Kidney epithelial cell (primary cell): ENCODE results near the gene SMAD3. TPM values are rescaled to one million over a fixed set of nuclear protein-coding genes. Genes with fewer than 3 reads are reported as not detected.
A peak's percentile ranks its signal among the peaks of the same experiment; 100 is the strongest.

Experiments
- DNase-seq: peaks from one replicate; pipeline ENCODE4 v3.0.0-alpha.2; 2010; ENCODE audit warnings: low read depth
- H3K27me3 ChIP-seq: 2 replicates; pipeline ENCODE4 v1.6.0; 2011; ENCODE audit warnings: low read length; ENCODE audit not compliant: control insufficient read depth, insufficient read depth
- H3K36me3 ChIP-seq: 2 replicates; pipeline ENCODE4 v1.5.1; 2011; ENCODE audit warnings: low read length; ENCODE audit not compliant: control insufficient read depth, insufficient read depth
- H3K4me3 ChIP-seq: 2 replicates; pipeline ENCODE4 v1.5.1; 2011; ENCODE audit warnings: low read depth, mild to moderate bottlenecking, control low read depth, low read length
- total RNA-seq: library from RNA; depleted of rRNA; stranded (reverse); fragments of >200 nt; gene quantifications from 2 replicates; pipeline ENCODE4 v1.2.3, GENCODE V29; 2015
- TF ChIP-seq, protein P1 (sequence below): IDR thresholded peaks from 2 replicates; pipeline ENCODE4 v1.5.1; 2011; ENCODE audit warnings: mild to moderate bottlenecking, moderate library complexity, low read length, control low read depth, inconsistent platforms; ENCODE audit not compliant: insufficient read depth, poor library complexity, severe bottlenecking

Gene SMAD3
- total RNA-seq, 1 donor from 2014 or later, result 34.8 TPM

DNA sequence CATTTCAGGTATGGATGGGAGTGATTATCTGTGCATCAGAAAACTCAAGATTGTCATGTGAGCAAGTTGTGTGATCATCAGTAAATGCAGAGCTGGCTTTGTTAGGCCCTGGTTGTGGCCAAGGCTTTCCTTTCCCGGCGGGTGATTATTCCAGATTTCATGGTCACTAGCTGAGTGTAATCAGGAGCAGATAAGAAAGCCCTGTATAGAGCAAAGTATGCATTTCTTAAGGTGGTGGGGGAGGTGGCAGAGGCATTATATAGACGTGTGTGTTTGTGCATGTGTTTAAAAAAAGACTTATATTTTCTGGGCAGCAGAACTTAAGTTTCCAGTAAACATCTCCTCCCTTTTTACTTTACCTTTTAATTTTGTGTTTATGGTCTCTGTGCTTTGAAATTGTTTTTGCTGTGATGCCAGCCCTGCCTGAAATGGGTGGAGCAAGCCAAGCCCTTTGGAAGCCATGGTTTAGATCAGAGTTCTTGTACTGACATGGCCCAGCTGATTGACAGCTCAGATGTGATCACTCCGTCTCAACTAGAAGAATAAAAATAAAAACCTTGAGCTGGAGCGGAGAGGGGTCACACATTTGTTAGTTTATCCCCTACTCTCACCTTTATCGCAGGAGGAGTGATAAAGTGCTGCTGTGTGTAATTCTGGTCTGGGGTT, 22.2 kb downstream of the SMAD3 start:
- no peak for DNase-seq
- TF ChIP-seq, protein P1, sequence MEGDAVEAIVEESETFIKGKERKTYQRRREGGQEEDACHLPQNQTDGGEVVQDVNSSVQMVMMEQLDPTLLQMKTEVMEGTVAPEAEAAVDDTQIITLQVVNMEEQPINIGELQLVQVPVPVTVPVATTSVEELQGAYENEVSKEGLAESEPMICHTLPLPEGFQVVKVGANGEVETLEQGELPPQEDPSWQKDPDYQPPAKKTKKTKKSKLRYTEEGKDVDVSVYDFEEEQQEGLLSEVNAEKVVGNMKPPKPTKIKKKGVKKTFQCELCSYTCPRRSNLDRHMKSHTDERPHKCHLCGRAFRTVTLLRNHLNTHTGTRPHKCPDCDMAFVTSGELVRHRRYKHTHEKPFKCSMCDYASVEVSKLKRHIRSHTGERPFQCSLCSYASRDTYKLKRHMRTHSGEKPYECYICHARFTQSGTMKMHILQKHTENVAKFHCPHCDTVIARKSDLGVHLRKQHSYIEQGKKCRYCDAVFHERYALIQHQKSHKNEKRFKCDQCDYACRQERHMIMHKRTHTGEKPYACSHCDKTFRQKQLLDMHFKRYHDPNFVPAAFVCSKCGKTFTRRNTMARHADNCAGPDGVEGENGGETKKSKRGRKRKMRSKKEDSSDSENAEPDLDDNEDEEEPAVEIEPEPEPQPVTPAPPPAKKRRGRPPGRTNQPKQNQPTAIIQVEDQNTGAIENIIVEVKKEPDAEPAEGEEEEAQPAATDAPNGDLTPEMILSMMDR, result no peak

DNA sequence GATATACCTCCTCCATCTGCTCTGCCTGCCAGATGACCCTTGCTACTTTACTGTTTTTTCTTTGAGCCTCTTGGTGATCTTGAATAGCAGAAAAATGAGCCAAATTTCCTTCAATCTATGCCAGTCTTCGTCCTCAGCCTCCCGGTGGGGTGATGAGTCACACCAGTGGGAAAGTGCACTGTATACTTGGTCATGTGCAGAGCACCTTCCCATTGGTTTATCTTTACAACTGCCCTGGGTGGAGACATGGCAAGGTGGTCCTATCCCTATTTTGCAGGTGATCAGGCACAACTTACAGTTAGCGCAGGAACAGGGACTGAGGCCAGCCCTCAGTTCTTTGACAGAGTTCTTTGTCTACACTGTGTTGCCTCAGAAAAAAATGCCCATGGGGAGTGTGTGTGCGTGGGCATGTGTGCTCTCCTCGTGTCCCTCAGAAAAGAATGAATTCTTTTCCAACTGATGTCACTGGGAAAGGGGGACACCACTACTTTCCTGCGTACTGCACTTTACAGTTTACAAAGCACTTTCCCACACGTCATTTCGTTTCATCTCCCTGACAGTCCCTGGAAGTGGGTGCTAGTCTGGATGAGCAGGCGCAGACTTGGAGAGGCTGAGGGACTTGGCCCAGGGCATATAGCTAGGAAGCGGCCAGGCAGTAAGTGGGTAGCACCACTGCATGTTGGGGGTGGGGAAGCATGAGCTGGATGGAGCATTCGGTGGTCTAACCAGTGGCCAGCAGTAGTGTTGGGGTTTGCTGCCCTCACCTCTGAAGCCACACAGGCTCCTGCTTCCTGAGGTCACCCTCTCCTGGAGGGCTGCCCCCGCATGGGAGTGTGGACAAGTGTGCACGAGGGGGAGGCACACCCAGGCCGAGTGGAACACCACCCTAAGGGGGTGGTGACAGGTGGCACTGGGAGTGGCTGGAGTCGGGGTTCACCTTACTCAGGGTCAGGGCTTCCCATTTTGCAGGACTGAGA, 24.1 kb downstream of the SMAD3 start:
- TF ChIP-seq, protein P1, result no peak
- Histone ChIP-seq H3K36me3 (no peaks in the 10 kb centered on the region), H3K27me3 (no peaks in the 10 kb centered on the region), H3K4me3 (no peak overlapping the region)
- no peak for DNase-seq

More for the DNA sequence above, 22.2 kb downstream of the SMAD3 start:
- H3K4me3 ChIP-seq, result no peak overlapping the region
- no peaks in the 10 kb centered on the region for H3K27me3 ChIP-seq
- no peaks in the 10 kb centered on the region for H3K36me3 ChIP-seq

DNA sequence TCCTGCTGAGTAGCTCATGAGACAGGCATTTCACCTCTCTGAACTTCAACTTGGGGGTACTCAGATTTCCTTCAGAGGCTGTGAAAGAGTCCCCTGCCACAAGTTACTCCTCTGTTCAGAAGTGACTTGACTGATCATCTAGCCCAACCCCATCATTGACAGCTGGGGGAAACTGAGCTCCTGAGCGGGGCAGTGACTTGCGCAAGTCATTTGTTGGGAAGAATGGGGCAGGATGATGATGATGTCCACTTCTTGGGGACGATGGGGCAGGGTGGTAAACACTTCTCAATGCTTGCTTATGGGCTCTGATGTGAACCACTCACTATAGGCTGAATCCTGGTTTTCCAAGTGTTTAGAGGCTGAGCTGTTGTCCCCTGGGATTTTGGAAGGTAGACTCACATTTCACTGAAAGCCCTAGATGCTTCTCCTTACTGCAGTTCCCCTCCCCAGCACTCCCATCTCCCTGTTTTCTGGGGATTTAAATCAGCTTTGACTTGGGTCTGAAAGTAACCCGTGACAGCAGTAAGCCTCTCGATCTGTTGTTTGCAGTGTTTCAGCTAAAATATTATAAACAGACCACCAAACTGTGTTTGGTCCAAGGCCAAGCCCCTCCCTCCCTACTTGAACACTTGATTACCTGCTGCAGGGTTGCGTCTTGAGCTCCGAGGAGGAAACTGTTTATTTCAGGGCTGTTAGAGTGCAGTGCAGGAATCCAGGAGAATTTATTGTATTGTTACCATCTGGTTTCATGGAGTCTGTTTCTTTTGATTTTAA, 25.1 kb downstream of the SMAD3 start:
- DNase-seq, result no peak

DNA sequence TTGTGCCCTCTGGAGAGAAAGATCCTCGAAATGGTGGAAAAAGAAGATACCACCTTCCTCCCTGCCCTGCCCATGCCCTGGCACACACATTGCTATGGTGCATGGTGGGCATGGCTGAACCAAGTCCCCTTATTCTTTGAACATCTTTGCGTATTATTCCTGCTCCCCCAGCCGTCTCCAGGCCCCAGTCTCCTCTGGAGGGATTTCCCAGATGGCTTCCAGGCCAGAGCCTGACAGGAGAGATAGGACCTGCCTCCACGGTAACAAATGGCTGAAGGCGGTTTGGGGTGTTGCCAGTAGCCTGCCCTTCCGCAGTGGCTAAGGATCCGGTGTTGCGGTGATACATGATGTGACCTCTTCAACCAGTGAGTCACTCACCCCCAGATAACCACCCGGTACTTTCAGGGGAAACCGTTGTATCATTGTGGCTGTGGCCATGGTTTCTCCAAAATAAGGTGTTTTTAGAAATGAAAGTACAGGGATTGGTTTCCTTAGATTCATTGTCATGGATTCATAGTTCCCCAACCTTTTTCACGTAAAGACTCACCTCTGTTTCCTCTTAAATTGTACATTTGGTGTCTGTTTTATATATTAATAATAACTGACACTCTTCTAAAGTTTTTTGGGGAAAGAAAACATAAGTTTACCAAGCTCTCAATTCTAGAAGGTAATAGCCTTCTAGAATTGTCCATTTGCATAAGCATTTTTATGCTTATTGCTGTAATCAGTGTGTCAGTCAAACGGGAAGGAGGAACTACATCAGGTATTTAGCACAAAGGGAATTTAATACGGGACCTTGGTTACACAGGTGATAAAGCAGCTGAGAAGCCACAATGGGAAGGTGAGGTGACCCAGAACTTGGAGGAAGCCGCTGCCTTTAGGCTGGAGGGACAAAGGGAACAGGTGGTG, 25.9 kb downstream of the SMAD3 start:
- Histone ChIP-seq H3K36me3 (no peaks in the 10 kb centered on the region), H3K4me3 (no peak overlapping the region), H3K27me3 (no peaks in the 10 kb centered on the region)
- DNase-seq, result peak; percentile 88
- TF ChIP-seq, protein P1, result no peak

More for the DNA sequence above, 25.1 kb downstream of the SMAD3 start:
- TF ChIP-seq, protein P1, result no peak
- Histone ChIP-seq H3K4me3 (no peak overlapping the region), H3K27me3 (no peaks in the 10 kb centered on the region), H3K36me3 (no peaks in the 10 kb centered on the region)
